HCT116 (cell line): ENCODE results near the gene ATP1A2. TPM values are rescaled to one million over a fixed set of nuclear protein-coding genes. Genes with fewer than 3 reads are reported as not detected.

ENCODE experiments used
- ATAC-seq: fragments of 200-7000 bp; cut with Tn5 transposase; 2 replicates; pipeline ENCODE4 v1.9.1; 2020; ENCODE audit warnings: mild to moderate bottlenecking, moderate library complexity
- BruUV-seq: library from RNA; stranded (reverse); fragments of 400-500 nt; replicated peaks from 2 replicates; lab custom pipeline; 2021; lab: Mats Ljungman, UMichigan
- CTCF ChIA-PET: fragments of 300-600 bp; sonication (Branson Sonifier 250); formaldehyde crosslinking; loops from one replicate; lab custom pipeline; 2021; ENCODE audit warnings: antibody characterized with exemption; lab: Charles Lee
- POLR2A ChIA-PET: fragments of 300-600, 350-600 bp; sonication (Branson Sonifier 250); formaldehyde crosslinking; loops from one replicate; lab custom pipeline; 2021; ENCODE audit warnings: antibody characterized with exemption; lab: Charles Lee
- RAD21 ChIA-PET, 2 experiments: fragments of 300-600 bp; sonication (Branson Sonifier 250); formaldehyde crosslinking; loops; one replicate each; lab custom pipeline; 2023; ENCODE audit warnings: low total read pairs in 2 of 2; ENCODE audit not compliant: uncharacterized antibody in 2 of 2, unreplicated experiment in 2 of 2, low non-redundant PET in 1 of 2; lab: Charles Lee
- DNase-seq: peaks from one replicate; pipeline ENCODE4 v3.0.0-alpha.2; 2010; ENCODE audit warnings: low read depth, low spot score
- H2AFZ ChIP-seq: fragments of 200-600 bp; shearing (Covaris generic), sonication (generic); 2 replicates; pipeline ENCODE4 v1.6.1; 2017; ENCODE audit warnings: low read depth, mixed run types, mixed read lengths, antibody characterized with exemption, low read length; ENCODE audit not compliant: poor library complexity, severe bottlenecking
- H3K27ac ChIP-seq: 2 replicates; pipeline ENCODE4 v1.5.1; 2012; ENCODE audit warnings: low read depth, low read length
- H3K27me3 ChIP-seq: fragments of 200-600 bp; sonication (generic); 2 replicates; pipeline ENCODE4 v1.6.1; 2016; ENCODE audit warnings: mixed run types, low read length, mixed read lengths; ENCODE audit not compliant: insufficient read depth
- H3K36me3 ChIP-seq, 2 experiments: fragments of 200-500 bp in 1 of 2; fragments of 200-600 bp in 1 of 2; sonication (Bioruptor generic) in 1 of 2; sonication (generic) in 1 of 2; 2 replicates each; pipeline versions ENCODE4 v1.5.1 to v1.6.1; 2014 to 2016; ENCODE audit warnings: low read length in 2 of 2, inconsistent platforms in 1 of 2, mixed read lengths in 1 of 2, mixed run types in 1 of 2; ENCODE audit not compliant: insufficient read depth in 2 of 2, control insufficient read depth in 1 of 2
- H3K4me1 ChIP-seq, 2 experiments: fragments of 200-600 bp in 1 of 2; sonication (generic) in 1 of 2; 2 replicates each; pipeline versions ENCODE4 v1.5.1 to v1.6.1; 2012 to 2017; ENCODE audit warnings: low read length in 2 of 2, inconsistent platforms in 1 of 2, mild to moderate bottlenecking in 1 of 2, mixed read lengths in 1 of 2, mixed run types in 1 of 2, moderate library complexity in 1 of 2; ENCODE audit not compliant: insufficient read depth in 2 of 2, control insufficient read depth in 1 of 2
- H3K4me2 ChIP-seq: fragments of 200-600 bp; sonication (generic); 2 replicates; pipeline ENCODE4 v1.6.1; 2017; ENCODE audit warnings: mixed run types, low read length, mixed read lengths
- H3K4me3 ChIP-seq, 2 experiments: fragments of 200-600 bp in 1 of 2; sonication (generic) in 1 of 2; replicated peaks in 1 of 2; 2 replicates each; pipeline ENCODE4 v1.5.1; 2011 to 2016; ENCODE audit warnings: low read length in 2 of 2, control low read depth in 1 of 2, low read depth in 1 of 2, mild to moderate bottlenecking in 1 of 2, mixed read lengths in 1 of 2, mixed run types in 1 of 2
- H3K79me2 ChIP-seq: fragments of 200-600 bp; sonication (generic); 2 replicates; pipeline ENCODE4 v1.6.1; 2017; ENCODE audit warnings: mild to moderate bottlenecking, mixed run types, low read length, moderate library complexity, mixed read lengths; ENCODE audit not compliant: insufficient read depth
- H3K9ac ChIP-seq: fragments of 200-600 bp; sonication (generic); 2 replicates; pipeline ENCODE4 v1.6.1; 2016; ENCODE audit warnings: low read length, mixed read lengths
- H3K9me2 ChIP-seq: fragments of 200-600 bp; sonication (generic), shearing (Covaris generic); 2 replicates; pipeline ENCODE4 v1.6.1; 2017; ENCODE audit warnings: mixed run types, mild to moderate bottlenecking, moderate library complexity; ENCODE audit not compliant: insufficient read depth
- H3K9me3 ChIP-seq, 2 experiments: fragments of 200-500 bp in 1 of 2; fragments of 200-600 bp in 1 of 2; sonication (Bioruptor generic) in 1 of 2; sonication (generic) in 1 of 2; 2 replicates each; pipeline ENCODE4 v1.6.1; 2014 to 2017; ENCODE audit warnings: low read length in 2 of 2, mixed read lengths in 2 of 2, inconsistent platforms in 1 of 2, low read depth in 1 of 2, mild to moderate bottlenecking in 1 of 2, mixed run types in 1 of 2, moderate library complexity in 1 of 2; ENCODE audit not compliant: control insufficient read depth in 1 of 2, insufficient read depth in 1 of 2
- H4K20me1 ChIP-seq: fragments of 200-600 bp; sonication (generic), shearing (Covaris generic); 2 replicates; pipeline ENCODE4 v1.6.1; 2017; ENCODE audit warnings: mixed run types, mild to moderate bottlenecking, moderate library complexity; ENCODE audit not compliant: insufficient read depth
- ATF3 ChIP-seq: IDR thresholded peaks from 2 replicates; pipeline ENCODE4 v1.6.1; 2012
- CBX3 ChIP-seq: IDR thresholded peaks from 2 replicates; pipeline ENCODE4 v1.6.1; 2012; ENCODE audit warnings: low read depth
- CEBPB ChIP-seq: IDR thresholded peaks from 2 replicates; pipeline ENCODE4 v1.6.1; 2012; ENCODE audit warnings: low read depth
- ELF1 ChIP-seq: IDR thresholded peaks from 2 replicates; pipeline ENCODE4 v1.6.1; 2012; ENCODE audit warnings: low read depth, borderline replicate concordance
- EZH2 ChIP-seq: fragments of 200-600 bp; sonication (generic); IDR thresholded peaks from 2 replicates; pipeline ENCODE4 v1.6.1; 2017; ENCODE audit warnings: antibody characterized with exemption, mixed run types
- EZH2phosphoT487 ChIP-seq: fragments of 200-600 bp; IDR thresholded peaks from 2 replicates; pipeline ENCODE4 v1.6.1; 2018; ENCODE audit warnings: antibody characterized with exemption, borderline replicate concordance
- FOSL1 ChIP-seq: IDR thresholded peaks from 2 replicates; pipeline ENCODE4 v1.6.1; 2012; ENCODE audit warnings: low read depth
- JUND ChIP-seq: IDR thresholded peaks from 2 replicates; pipeline ENCODE4 v1.6.1; 2012
- MAX ChIP-seq: IDR thresholded peaks from 2 replicates; pipeline ENCODE4 v1.6.1; 2012
- POLR2AphosphoS5 ChIP-seq: IDR thresholded peaks from 2 replicates; pipeline ENCODE4 v1.6.1; 2011; ENCODE audit warnings: mild to moderate bottlenecking, low read depth, low read length, moderate library complexity
- RAD21 ChIP-seq: IDR thresholded peaks from 2 replicates; pipeline ENCODE4 v1.6.1; 2012; ENCODE audit warnings: low read depth, mild to moderate bottlenecking
- SIN3A ChIP-seq: IDR thresholded peaks from 2 replicates; pipeline ENCODE4 v1.6.1; 2012; ENCODE audit warnings: low read depth
- SP1 ChIP-seq: IDR thresholded peaks from 2 replicates; pipeline ENCODE4 v1.6.1; 2012; ENCODE audit warnings: low read depth
- TCF7L2 ChIP-seq: IDR thresholded peaks from 2 replicates; pipeline ENCODE4 v1.7.0; 2011; ENCODE audit warnings: borderline replicate concordance, inconsistent platforms; ENCODE audit not compliant: insufficient read depth, insufficient read length; ENCODE audit errors: extremely low read depth
- YY1 ChIP-seq: IDR thresholded peaks from 2 replicates; pipeline ENCODE4 v1.6.1; 2011; ENCODE audit warnings: low read length, low read depth, moderate library complexity, mild to moderate bottlenecking; ENCODE audit not compliant: insufficient replicate concordance; ENCODE audit errors: extremely low read depth
- ZBTB33 ChIP-seq: IDR thresholded peaks from 2 replicates; pipeline ENCODE4 v1.6.1; 2011; ENCODE audit warnings: mild to moderate bottlenecking, low read length, moderate library complexity; ENCODE audit not compliant: insufficient replicate concordance; ENCODE audit errors: extremely low read depth
- ZFX ChIP-seq: fragments of 450-650 bp; IDR thresholded peaks from 2 replicates; pipeline ENCODE4 v1.6.1; 2017
- intact Hi-C: fragments of 100-400 bp; cut with micrococcal nuclease; formaldehyde crosslinking; loops from 2 replicates; pipeline ENCODE4 v1.10.0; 2022
- total RNA-seq: library from RNA; stranded (reverse); gene quantifications from one replicate; pipeline ENCODE4 v1.2.1, GENCODE V29; 2021; ENCODE audit not compliant: unreplicated experiment
- TF ChIP-seq, protein P1 (sequence below), 3 experiments: fragments of 200-600 bp in 1 of 3; sonication (generic) in 1 of 3; IDR thresholded peaks in 2 of 3; conservative IDR thresholded peaks in 1 of 3; 2 replicates each; pipeline ENCODE4 v1.5.1; 2012 to 2017; ENCODE audit warnings: low read depth in 2 of 3, low read length in 2 of 3, antibody characterized with exemption in 1 of 3, borderline replicate concordance in 1 of 3, control low read depth in 1 of 3, mild to moderate bottlenecking in 1 of 3, mixed read lengths in 1 of 3, mixed run types in 1 of 3, moderate library complexity in 1 of 3; ENCODE audit not compliant: insufficient read depth in 1 of 3
- TF ChIP-seq, protein P2 (sequence below): IDR thresholded peaks from 2 replicates; pipeline ENCODE4 v1.6.1; 2012; ENCODE audit warnings: low read depth

The ATP1A2 gene
- total RNA-seq, 1 experiment from 2014 or later, result not detected

DNA sequence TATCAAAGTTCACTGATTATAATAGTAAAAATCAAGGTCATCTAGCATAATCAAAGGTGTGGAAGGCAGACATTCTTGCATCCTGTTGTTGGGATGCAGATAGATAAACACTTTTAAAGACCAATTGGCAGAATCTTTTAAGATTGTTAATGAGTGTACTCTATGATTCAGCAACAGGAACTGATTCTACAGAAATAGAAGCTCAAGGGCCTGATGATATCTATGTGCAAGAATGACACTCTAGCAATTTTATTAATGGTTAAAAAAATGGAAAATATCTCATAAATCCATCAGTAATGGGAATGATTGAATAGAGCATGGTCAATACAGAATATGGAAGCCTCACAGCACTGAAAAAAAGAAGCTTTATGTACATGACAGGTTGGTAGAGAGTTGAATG lies 33.7 kb downstream of the ATP1A2 start:
- H3K27ac ChIP-seq, result no peak overlapping the region
- H3K4me2 ChIP-seq, result no peak overlapping the region
- RAD21 ChIA-PET, result no interaction called here
- H3K9me2 ChIP-seq, result no peaks in the 10 kb centered on the region
- no TSS peak for BruUV-seq
- CTCF ChIA-PET, result no interaction called here
- H3K9ac ChIP-seq, result no peak overlapping the region
- no peaks in the 10 kb centered on the region for H3K27me3 ChIP-seq
- intact Hi-C loops, result no loop called here
- ATAC-seq (no peak), DNase-seq (no peak)
- H3K36me3 ChIP-seq, result no peaks in the 10 kb centered on the region
- H3K79me2 ChIP-seq, result no peaks in the 10 kb centered on the region
- no peak overlapping the region for H2AFZ ChIP-seq
- no peaks in the 10 kb centered on the region for H3K9me3 ChIP-seq
- H3K4me1 ChIP-seq, result no peaks in the 10 kb centered on the region
- POLR2A ChIA-PET, result no interaction called here
- no peak for TF ChIP-seq ELF1
- no peak for TF ChIP-seq SP1
- TF ChIP-seq FOSL1, result no peak
- no peak for TF ChIP-seq RAD21
- no peak for TF ChIP-seq EZH2phosphoT487
- no peak for TF ChIP-seq ZBTB33
- TF ChIP-seq POLR2AphosphoS5, result no peak
- TF ChIP-seq EZH2, result no peak
- no peak for TF ChIP-seq CEBPB
- TF ChIP-seq MAX, result no peak
- TF ChIP-seq TCF7L2, result no peak
- no peak for TF ChIP-seq YY1
- no peak for TF ChIP-seq CBX3
- TF ChIP-seq, protein P1, sequence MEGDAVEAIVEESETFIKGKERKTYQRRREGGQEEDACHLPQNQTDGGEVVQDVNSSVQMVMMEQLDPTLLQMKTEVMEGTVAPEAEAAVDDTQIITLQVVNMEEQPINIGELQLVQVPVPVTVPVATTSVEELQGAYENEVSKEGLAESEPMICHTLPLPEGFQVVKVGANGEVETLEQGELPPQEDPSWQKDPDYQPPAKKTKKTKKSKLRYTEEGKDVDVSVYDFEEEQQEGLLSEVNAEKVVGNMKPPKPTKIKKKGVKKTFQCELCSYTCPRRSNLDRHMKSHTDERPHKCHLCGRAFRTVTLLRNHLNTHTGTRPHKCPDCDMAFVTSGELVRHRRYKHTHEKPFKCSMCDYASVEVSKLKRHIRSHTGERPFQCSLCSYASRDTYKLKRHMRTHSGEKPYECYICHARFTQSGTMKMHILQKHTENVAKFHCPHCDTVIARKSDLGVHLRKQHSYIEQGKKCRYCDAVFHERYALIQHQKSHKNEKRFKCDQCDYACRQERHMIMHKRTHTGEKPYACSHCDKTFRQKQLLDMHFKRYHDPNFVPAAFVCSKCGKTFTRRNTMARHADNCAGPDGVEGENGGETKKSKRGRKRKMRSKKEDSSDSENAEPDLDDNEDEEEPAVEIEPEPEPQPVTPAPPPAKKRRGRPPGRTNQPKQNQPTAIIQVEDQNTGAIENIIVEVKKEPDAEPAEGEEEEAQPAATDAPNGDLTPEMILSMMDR (IDR thresholded peaks at IDR 0.05 in 2 of 3, conservative IDR thresholded peaks at IDR 0.05 in 1 of 3; ENCODE audit: borderline replicate concordance in 1 of 3, insufficient read depth in 1 of 3, low read depth in 2 of 3, low read length in 2 of 3), result no peak
- TF ChIP-seq SIN3A, result no peak
- no peak for TF ChIP-seq JUND
- TF ChIP-seq, protein P2, sequence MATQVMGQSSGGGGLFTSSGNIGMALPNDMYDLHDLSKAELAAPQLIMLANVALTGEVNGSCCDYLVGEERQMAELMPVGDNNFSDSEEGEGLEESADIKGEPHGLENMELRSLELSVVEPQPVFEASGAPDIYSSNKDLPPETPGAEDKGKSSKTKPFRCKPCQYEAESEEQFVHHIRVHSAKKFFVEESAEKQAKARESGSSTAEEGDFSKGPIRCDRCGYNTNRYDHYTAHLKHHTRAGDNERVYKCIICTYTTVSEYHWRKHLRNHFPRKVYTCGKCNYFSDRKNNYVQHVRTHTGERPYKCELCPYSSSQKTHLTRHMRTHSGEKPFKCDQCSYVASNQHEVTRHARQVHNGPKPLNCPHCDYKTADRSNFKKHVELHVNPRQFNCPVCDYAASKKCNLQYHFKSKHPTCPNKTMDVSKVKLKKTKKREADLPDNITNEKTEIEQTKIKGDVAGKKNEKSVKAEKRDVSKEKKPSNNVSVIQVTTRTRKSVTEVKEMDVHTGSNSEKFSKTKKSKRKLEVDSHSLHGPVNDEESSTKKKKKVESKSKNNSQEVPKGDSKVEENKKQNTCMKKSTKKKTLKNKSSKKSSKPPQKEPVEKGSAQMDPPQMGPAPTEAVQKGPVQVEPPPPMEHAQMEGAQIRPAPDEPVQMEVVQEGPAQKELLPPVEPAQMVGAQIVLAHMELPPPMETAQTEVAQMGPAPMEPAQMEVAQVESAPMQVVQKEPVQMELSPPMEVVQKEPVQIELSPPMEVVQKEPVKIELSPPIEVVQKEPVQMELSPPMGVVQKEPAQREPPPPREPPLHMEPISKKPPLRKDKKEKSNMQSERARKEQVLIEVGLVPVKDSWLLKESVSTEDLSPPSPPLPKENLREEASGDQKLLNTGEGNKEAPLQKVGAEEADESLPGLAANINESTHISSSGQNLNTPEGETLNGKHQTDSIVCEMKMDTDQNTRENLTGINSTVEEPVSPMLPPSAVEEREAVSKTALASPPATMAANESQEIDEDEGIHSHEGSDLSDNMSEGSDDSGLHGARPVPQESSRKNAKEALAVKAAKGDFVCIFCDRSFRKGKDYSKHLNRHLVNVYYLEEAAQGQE, result no peak
- no peak for TF ChIP-seq ATF3
- TF ChIP-seq ZFX, result no peak
- no peaks in the 10 kb centered on the region for H4K20me1 ChIP-seq
- H3K4me3 ChIP-seq, result no peak overlapping the region
